NB4 (cell line): ENCODE measurements around the gene SYNCRIP.

ENCODE experiments used
- DNase-seq: peaks from one replicate; pipeline ENCODE4 v3.0.0; 2010; ENCODE audit warnings: low read depth
- H3K4me3 ChIP-seq: one replicate; pipeline ENCODE4 v1.5.1; 2011; ENCODE audit warnings: mild to moderate bottlenecking, low read depth, low read length, moderate library complexity
- CTCF ChIP-seq: IDR thresholded peaks from one replicate; pipeline ENCODE4 v1.5.1; 2012; ENCODE audit warnings: low read depth, low read length
- MAX ChIP-seq: IDR thresholded peaks from 2 replicates; pipeline ENCODE4 v1.6.1; 2011; ENCODE audit warnings: low read depth, low read length
- MYC ChIP-seq: IDR thresholded peaks from 2 replicates; pipeline ENCODE4 v1.6.1; 2011; ENCODE audit warnings: low read depth, low read length
- POLR2A ChIP-seq: IDR thresholded peaks from 2 replicates; pipeline ENCODE4 v1.6.1; 2011; ENCODE audit warnings: mild to moderate bottlenecking; ENCODE audit not compliant: insufficient read length; ENCODE audit errors: extremely low read depth

Gene SYNCRIP

GRCh38 chr6:85580878-85581267 lies 61.8 kb downstream of the SYNCRIP start:
- no peak overlapping the region for H3K4me3 ChIP-seq
- no peak for DNase-seq
- TF ChIP-seq MAX: no peak
- no peak for TF ChIP-seq CTCF
- TF ChIP-seq MYC: no peak
- no peak for TF ChIP-seq POLR2A

GRCh38 chr6:85580118-85580877 lies 62.4 kb downstream of the SYNCRIP start:
- TF ChIP-seq MYC (no peak), CTCF (no peak)
- DNase-seq: no peak
- H3K4me3 ChIP-seq: no peak overlapping the region

- DNase-seq: no peak
- TF ChIP-seq POLR2A (no peak), MAX (no peak), CTCF (no peak), MYC (no peak)
- no peak overlapping the region for H3K4me3 ChIP-seq
These were observed 63.1 kb downstream of the SYNCRIP start for GRCh38 chr6:85579581-85579980.

- TF ChIP-seq MYC (no peak), POLR2A (no peak), CTCF (no peak), MAX (no peak)
- H3K4me3 ChIP-seq: no peak overlapping the region
- no peak for DNase-seq
These were observed 66.2 kb downstream of the SYNCRIP start for GRCh38 chr6:85576476-85576875.

- no peak overlapping the region for H3K4me3 ChIP-seq
- DNase-seq: no peak
- TF ChIP-seq MAX: no peak
- TF ChIP-seq CTCF: no peak
- TF ChIP-seq POLR2A: no peak
- no peak for TF ChIP-seq MYC
These were observed 67.6 kb downstream of the SYNCRIP start for GRCh38 chr6:85574932-85575598.

GRCh38 chr6:85569323-85569722 lies 73.4 kb downstream of the SYNCRIP start:
- DNase-seq: no peak
- TF ChIP-seq CTCF: no peak
- no peak for TF ChIP-seq MAX
- TF ChIP-seq MYC: no peak
- no peak for TF ChIP-seq POLR2A
- H3K4me3 ChIP-seq: no peak overlapping the region
